SK-N-SH (cell line): Measurements from ENCODE around the gene TRPM8. TPM values are rescaled to one million over a fixed set of nuclear protein-coding genes. Genes with fewer than 3 reads are reported as not detected.
"Not testable (repeated sequence)": the region's sequence is repeated elsewhere in the genome, so short reads cannot be mapped to it uniquely, and the experiment has no call there.

Experiments
- CTCF ChIA-PET: fragments of 300-600, 350-600 bp; formaldehyde crosslinking; extraction: SDS; loops from one replicate; lab custom pipeline; 2021; lab: Yijun Ruan, JAX
- POLR2A ChIA-PET: fragments of 350-600 bp; sonication (Branson Sonifier 250); formaldehyde crosslinking; extraction: SDS; loops from one replicate; lab custom pipeline; 2020; ENCODE audit warnings: antibody characterized with exemption, inconsistent platforms; lab: Yijun Ruan, JAX
- DNase-seq: peaks from one replicate; pipeline ENCODE4 v3.0.0; 2012
- H2AFZ ChIP-seq: fragments of 200-600 bp; sonication (generic); 2 replicates; pipeline ENCODE4 v1.8.1; 2016; ENCODE audit warnings: antibody characterized with exemption, mild to moderate bottlenecking, low read depth
- H3F3A ChIP-seq: fragments of 200-600 bp; sonication (generic); replicated peaks from 2 replicates; pipeline ENCODE3; 2016; ENCODE audit warnings: antibody characterized with exemption, mild to moderate bottlenecking; ENCODE audit not compliant: insufficient read depth
- H3K27ac ChIP-seq, 2 experiments: fragments of 200-500 bp in 1 of 2; fragments of 200-600 bp in 1 of 2; sonication (Bioruptor generic) in 1 of 2; sonication (generic), shearing (Covaris generic) in 1 of 2; 2 replicates each; pipeline versions ENCODE4 v1.5.1 to v1.6.1; 2014 to 2016; ENCODE audit warnings: low read depth in 2 of 2, inconsistent platforms in 1 of 2, low read length in 1 of 2, mild to moderate bottlenecking in 1 of 2, mixed read lengths in 1 of 2
- H3K27me3 ChIP-seq: fragments of 200-600 bp; sonication (generic), shearing (Covaris generic); 2 replicates; pipeline ENCODE4 v1.6.1; 2016; ENCODE audit warnings: mixed run types; ENCODE audit not compliant: insufficient read depth
- H3K36me3 ChIP-seq, 2 experiments: fragments of 200-500 bp in 1 of 2; fragments of 200-600 bp in 1 of 2; sonication (Bioruptor generic) in 1 of 2; sonication (generic) in 1 of 2; replicated peaks in 1 of 2; 2 replicates each; pipeline versions ENCODE3 to v1.5.1; 2014 to 2016; ENCODE audit warnings: low read length in 1 of 2, mild to moderate bottlenecking in 1 of 2; ENCODE audit not compliant: insufficient read depth in 2 of 2, control insufficient read depth in 1 of 2
- H3K4me1 ChIP-seq, 2 experiments: fragments of 200-500 bp in 1 of 2; fragments of 200-600 bp in 1 of 2; sonication (Bioruptor generic) in 1 of 2; sonication (generic), shearing (Covaris generic) in 1 of 2; 2 replicates each; pipeline versions ENCODE4 v1.5.1 to v1.6.1; 2014 to 2016; ENCODE audit warnings: low read depth in 1 of 2, low read length in 1 of 2, mixed run types in 1 of 2; ENCODE audit not compliant: insufficient read depth in 2 of 2, control insufficient read depth in 1 of 2
- H3K4me2 ChIP-seq: fragments of 200-600 bp; sonication (generic), shearing (Covaris generic); 2 replicates; pipeline ENCODE4 v1.6.1; 2017; ENCODE audit warnings: mixed run types
- H3K4me3 ChIP-seq, 2 experiments: fragments of 200-500 bp in 1 of 2; fragments of 200-600 bp in 1 of 2; sonication (Bioruptor generic) in 1 of 2; sonication (generic), shearing (Covaris generic) in 1 of 2; 2 replicates each; pipeline versions ENCODE4 v1.5.1 to v1.8.1; 2014 to 2016; ENCODE audit warnings: low read depth in 2 of 2, inconsistent platforms in 1 of 2, low read length in 1 of 2, mild to moderate bottlenecking in 1 of 2, mixed read lengths in 1 of 2, moderate library complexity in 1 of 2
- H3K79me2 ChIP-seq: fragments of 200-600 bp; sonication (generic); 2 replicates; pipeline ENCODE4 v1.8.1; 2017; ENCODE audit warnings: mild to moderate bottlenecking; ENCODE audit not compliant: insufficient read depth
- H3K9ac ChIP-seq: fragments of 200-600 bp; sonication (generic); 2 replicates; pipeline ENCODE4 v1.6.1; 2017; ENCODE audit warnings: mixed run types
- H3K9me2 ChIP-seq: fragments of 200-600 bp; sonication (generic); 2 replicates; pipeline ENCODE4 v1.6.1; 2017; ENCODE audit warnings: mixed run types
- H3K9me3 ChIP-seq: fragments of 200-600 bp; sonication (generic); 2 replicates; pipeline ENCODE4 v1.6.1; 2017; ENCODE audit warnings: mixed run types, mild to moderate bottlenecking, moderate library complexity
- H4K20me1 ChIP-seq: fragments of 200-600 bp; sonication (generic); 2 replicates; pipeline ENCODE4 v1.6.1; 2017; ENCODE audit warnings: mild to moderate bottlenecking, mixed run types; ENCODE audit not compliant: insufficient read depth
- CHD2 ChIP-seq: fragments of 150-350 bp; IDR thresholded peaks from 2 replicates; pipeline ENCODE4 v1.6.1; 2018; ENCODE audit warnings: low read length; ENCODE audit not compliant: partially characterized antibody
- CTCF ChIP-seq: fragments of 200-600 bp; sonication (generic); IDR thresholded peaks from 2 replicates; pipeline ENCODE4 v1.6.1; 2017; ENCODE audit warnings: antibody characterized with exemption, mild to moderate bottlenecking, moderate library complexity
- EZH2phosphoT487 ChIP-seq: fragments of 200-600 bp; sonication (generic); IDR thresholded peaks from 2 replicates; pipeline ENCODE4 v1.6.1; 2017; ENCODE audit warnings: low read depth, mixed run types, mild to moderate bottlenecking, antibody characterized with exemption, moderate library complexity, borderline replicate concordance
- GATA2 ChIP-seq: sonication (generic); formaldehyde crosslinking; IDR thresholded peaks from 2 replicates; pipeline ENCODE4 v1.5.0; 2020; ENCODE audit warnings: mild to moderate bottlenecking, missing genetic modification reagents
- JUND ChIP-seq: IDR thresholded peaks from 2 replicates; pipeline ENCODE4 v1.4.0; 2012
- MXI1 ChIP-seq: IDR thresholded peaks from 2 replicates; pipeline ENCODE4 v1.6.1; 2012; ENCODE audit warnings: mild to moderate bottlenecking, low read depth, low read length, improper control_type of control experiment
- NFIC ChIP-seq: IDR thresholded peaks from 2 replicates; pipeline ENCODE4 v1.4.0; 2012; ENCODE audit warnings: borderline replicate concordance
- POLR2AphosphoS5 ChIP-seq: IDR thresholded peaks from 2 replicates; pipeline ENCODE4 v1.6.1; 2012; ENCODE audit warnings: low read depth, low read length
- RXRA ChIP-seq: IDR thresholded peaks from 2 replicates; pipeline ENCODE4 v1.4.0; 2012; ENCODE audit warnings: low read depth, mild to moderate bottlenecking, borderline replicate concordance
- USF2 ChIP-seq: fragments of 150-350 bp; IDR thresholded peaks from 2 replicates; pipeline ENCODE4 v1.6.1; 2017; ENCODE audit warnings: antibody characterized with exemption, low read length, low read depth, borderline replicate concordance
- ZBTB33 ChIP-seq: IDR thresholded peaks from 2 replicates; pipeline ENCODE4 v1.4.0; 2012; ENCODE audit warnings: low read depth, borderline replicate concordance
- WGBS: methylation state at CpG from one replicate; pipeline ENCODE4 v1.1.6; 2017; ENCODE audit warnings: low lambda C conversion rate; 5-methylcytosine and 5-hydroxymethylcytosine counted together
- polyA plus RNA-seq, 3 experiments: library from polyadenylated mRNA; depleted of rRNA; stranded (reverse); fragments of >200 nt; gene quantifications; 2 replicates each; pipeline ENCODE4 v1.2.3, GENCODE V29; 2012

TRPM8 gene
- polyA plus RNA-seq, 1 of the 3 experiments (the other 2 are of a cell fraction): 0.85 TPM

GRCh38 chr2:233871432-233871831 is 45.7 kb upstream of the TRPM8 start:
- WGBS: 42% methylated on average over 4 of the region's 4 CpGs
- 0 out of 2 replicates have a peak, but pooled peaks cover 3% of the 10 kb centered on the region for H3K9me2 ChIP-seq
- no peaks in the 10 kb centered on the region for H3K27me3 ChIP-seq
- no peak overlapping the region for H3K4me3 ChIP-seq
- no peak overlapping the region for H3K4me2 ChIP-seq
- H3K36me3 ChIP-seq: no peaks in the 10 kb centered on the region
- H2AFZ ChIP-seq: no peak overlapping the region
- no peaks in the 10 kb centered on the region for H4K20me1 ChIP-seq
- H3K27ac ChIP-seq: no peak overlapping the region
- no peak for DNase-seq
- H3K9ac ChIP-seq: no peak overlapping the region
- no peaks in the 10 kb centered on the region for H3K79me2 ChIP-seq
- POLR2A ChIA-PET: no interaction called here
- CTCF ChIA-PET: interaction anchor here (0.7 kb wide), 1 partner anchor 44 kb away, joined by 3 read pairs; no protein-coding TSS in a partner anchor
- TF ChIP-seq RXRA (no peak), NFIC (no peak), MXI1 (no peak), EZH2phosphoT487 (no peak), CTCF (no peak), POLR2AphosphoS5 (no peak), GATA2 (CRISPR knock-in tag) (no peak), CHD2 (no peak), USF2 (no peak), JUND (no peak), ZBTB33 (no peak)
- no peaks in the 10 kb centered on the region; a peak in 1 of 4 replicates for H3K4me1 ChIP-seq
- no peaks in the 10 kb centered on the region for H3F3A ChIP-seq
- H3K9me3 ChIP-seq: peaks cover 13% of the 10 kb centered on the region; the same call in 1 of the 2 replicates

GRCh38 chr2:233872125-233872524 is 45.0 kb upstream of the TRPM8 start:
- H3K9me2 ChIP-seq, H2AFZ ChIP-seq, H4K20me1 ChIP-seq, H3K27ac ChIP-seq, H3K27me3 ChIP-seq, H3F3A ChIP-seq, H3K4me2 ChIP-seq, H3K36me3 ChIP-seq, POLR2A ChIA-PET, H3K79me2 ChIP-seq, H3K9ac ChIP-seq, H3K4me3 ChIP-seq, H3K4me1 ChIP-seq, DNase-seq: not testable (repeated sequence)
- WGBS: 5% methylated on average over 2 of the region's 2 CpGs
- CTCF ChIA-PET: interaction anchor here (0.7 kb wide), 1 partner anchor 43 kb away, joined by 3 read pairs; no protein-coding TSS in a partner anchor
- H3K9me3 ChIP-seq: peaks cover 13% of the 10 kb centered on the region; the same call in 1 of the 2 replicates
